Peyer's patch (tissue), 4 donors: ENCODE results near the gene ANAPC4. TPM values are rescaled to one million over a fixed set of nuclear protein-coding genes. Genes with fewer than 3 reads are reported as not detected.

Source experiments
- DNase-seq, 3 donors: peaks; one replicate each; pipeline ENCODE4 v3.0.0-alpha.2; 2017 to 2019
- H3K27ac ChIP-seq, 4 donors: fragments of 200-600 bp; sonication (generic); one replicate each; pipeline ENCODE4 v1.5.1; 2016 to 2019
- H3K27me3 ChIP-seq, 2 donors: fragments of 200-600 bp; sonication (generic); one replicate each; pipeline ENCODE4 v1.5.1; 2019
- H3K36me3 ChIP-seq, 3 donors: fragments of 200-600 bp; sonication (generic); one replicate each; pipeline ENCODE4 v1.5.1; 2016 to 2019
- H3K4me1 ChIP-seq, 4 donors: fragments of 200-600 bp; sonication (generic); one replicate each; pipeline ENCODE4 v1.5.1; 2016 to 2019
- H3K4me3 ChIP-seq, 4 donors: fragments of 200-600 bp; sonication (generic); 1 replicate in 3 of 4; 2 replicates in 1 of 4; pipeline ENCODE4 v1.5.1; 2016 to 2019; ENCODE audit warnings: mild to moderate bottlenecking in 1 of 4
- H3K9me3 ChIP-seq, 4 donors: fragments of 200-600 bp; sonication (generic); one replicate each; pipeline ENCODE4 v1.5.1; 2016 to 2019; ENCODE audit warnings: mild to moderate bottlenecking in 1 of 4
- POLR2A ChIP-seq, 2 donors: fragments of 450-650 bp; IDR thresholded peaks; one replicate each; pipeline ENCODE4 v1.5.1; 2017; ENCODE audit warnings: antibody characterized with exemption in 2 of 2, mild to moderate bottlenecking in 2 of 2, moderate library complexity in 2 of 2
- total RNA-seq, 4 donors: library from RNA; depleted of rRNA; stranded (reverse); fragments of >200 nt; gene quantifications; one replicate each; pipeline ENCODE4 v1.1.0, GENCODE V29; 2016
- TF ChIP-seq, protein P1 (sequence below), 6 experiments: fragments of 450-650 bp in 4 of 6; fragments of 200-600 bp in 2 of 6; sonication (generic) in 1 of 6; IDR thresholded peaks; one replicate each; pipeline ENCODE4 v1.5.1; 2017 to 2019; ENCODE audit warnings: antibody characterized with exemption in 6 of 6, mild to moderate bottlenecking in 3 of 6, moderate library complexity in 1 of 6

ANAPC4 gene
- total RNA-seq, 4 donors from 2014 or later: 23.5 to 69.3 (median 39.7) TPM

DNA sequence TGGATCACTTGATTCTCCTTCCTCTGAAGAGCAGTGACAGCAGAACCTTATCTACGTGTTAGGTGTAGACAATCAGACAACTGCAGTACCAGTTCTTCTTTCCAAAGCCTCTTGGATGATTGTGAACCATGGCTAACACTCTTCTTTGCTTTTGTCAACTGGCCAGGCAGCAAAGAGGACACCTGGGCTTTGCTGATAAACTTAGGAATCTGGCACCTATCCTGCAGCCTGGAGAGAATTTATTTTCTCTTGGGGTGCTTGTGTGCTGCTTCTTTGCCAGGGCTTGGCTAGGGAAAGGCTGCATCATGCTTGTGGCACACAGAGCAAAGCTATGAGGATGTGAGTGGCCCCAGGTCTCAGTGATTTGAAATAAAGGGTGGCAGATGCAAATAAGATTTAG lies 77.4 kb downstream of the ANAPC4 start:
- Histone ChIP-seq H3K9me3 (no peaks in the 10 kb centered on the region), H3K36me3 (no peaks in the 10 kb centered on the region), H3K4me3 (no peak overlapping the region), H3K27ac (no peak overlapping the region), H3K27me3 (no peaks in the 10 kb centered on the region), H3K4me1 (no peaks in the 10 kb centered on the region)
- DNase-seq: no peak
- TF ChIP-seq POLR2A (IDR thresholded peaks at IDR 0.05): no peak

DNA sequence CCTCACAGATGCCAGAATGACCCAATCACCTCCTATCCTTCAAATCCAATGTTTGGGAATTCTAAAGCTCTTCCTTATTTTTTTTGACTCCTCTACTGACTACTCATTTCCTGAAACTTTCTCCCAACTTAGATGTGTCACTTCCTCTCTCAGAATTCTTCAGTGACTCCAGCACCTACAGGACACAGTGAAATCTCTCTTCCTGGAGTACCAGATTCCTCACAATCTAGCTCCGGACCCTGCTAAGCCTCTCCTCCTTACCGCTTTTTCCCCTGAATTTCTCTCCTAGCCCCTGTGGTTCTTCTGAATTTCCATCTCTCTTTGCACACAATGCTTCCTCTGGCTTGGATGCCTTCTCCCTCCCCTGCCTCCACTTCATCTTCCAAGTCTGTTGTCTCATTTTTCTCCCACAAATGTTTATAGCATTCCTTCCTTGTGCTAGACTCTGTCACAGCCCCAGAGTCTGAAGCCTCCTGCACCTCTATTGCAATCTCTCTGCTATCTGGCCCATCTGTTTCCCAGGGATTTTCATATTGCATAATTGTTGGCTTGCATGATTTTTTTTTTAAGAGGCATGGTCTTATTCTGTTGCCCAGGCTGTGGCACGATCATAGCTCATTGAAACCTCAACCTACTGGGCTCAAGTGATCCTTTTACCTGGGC lies 80.1 kb downstream of the ANAPC4 start:
- no peaks in the 10 kb centered on the region for H3K27me3 ChIP-seq
- H3K4me3 ChIP-seq: no peak overlapping the region
- H3K9me3 ChIP-seq: no peaks in the 10 kb centered on the region
- H3K4me1 ChIP-seq: no peaks in the 10 kb centered on the region
- DNase-seq: no peak
- TF ChIP-seq, protein P1, sequence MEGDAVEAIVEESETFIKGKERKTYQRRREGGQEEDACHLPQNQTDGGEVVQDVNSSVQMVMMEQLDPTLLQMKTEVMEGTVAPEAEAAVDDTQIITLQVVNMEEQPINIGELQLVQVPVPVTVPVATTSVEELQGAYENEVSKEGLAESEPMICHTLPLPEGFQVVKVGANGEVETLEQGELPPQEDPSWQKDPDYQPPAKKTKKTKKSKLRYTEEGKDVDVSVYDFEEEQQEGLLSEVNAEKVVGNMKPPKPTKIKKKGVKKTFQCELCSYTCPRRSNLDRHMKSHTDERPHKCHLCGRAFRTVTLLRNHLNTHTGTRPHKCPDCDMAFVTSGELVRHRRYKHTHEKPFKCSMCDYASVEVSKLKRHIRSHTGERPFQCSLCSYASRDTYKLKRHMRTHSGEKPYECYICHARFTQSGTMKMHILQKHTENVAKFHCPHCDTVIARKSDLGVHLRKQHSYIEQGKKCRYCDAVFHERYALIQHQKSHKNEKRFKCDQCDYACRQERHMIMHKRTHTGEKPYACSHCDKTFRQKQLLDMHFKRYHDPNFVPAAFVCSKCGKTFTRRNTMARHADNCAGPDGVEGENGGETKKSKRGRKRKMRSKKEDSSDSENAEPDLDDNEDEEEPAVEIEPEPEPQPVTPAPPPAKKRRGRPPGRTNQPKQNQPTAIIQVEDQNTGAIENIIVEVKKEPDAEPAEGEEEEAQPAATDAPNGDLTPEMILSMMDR (IDR thresholded peaks at IDR 0.05): no peak
- no peak for TF ChIP-seq POLR2A (IDR thresholded peaks at IDR 0.05)
- no peaks in the 10 kb centered on the region for H3K36me3 ChIP-seq
- no peak overlapping the region for H3K27ac ChIP-seq

DNA sequence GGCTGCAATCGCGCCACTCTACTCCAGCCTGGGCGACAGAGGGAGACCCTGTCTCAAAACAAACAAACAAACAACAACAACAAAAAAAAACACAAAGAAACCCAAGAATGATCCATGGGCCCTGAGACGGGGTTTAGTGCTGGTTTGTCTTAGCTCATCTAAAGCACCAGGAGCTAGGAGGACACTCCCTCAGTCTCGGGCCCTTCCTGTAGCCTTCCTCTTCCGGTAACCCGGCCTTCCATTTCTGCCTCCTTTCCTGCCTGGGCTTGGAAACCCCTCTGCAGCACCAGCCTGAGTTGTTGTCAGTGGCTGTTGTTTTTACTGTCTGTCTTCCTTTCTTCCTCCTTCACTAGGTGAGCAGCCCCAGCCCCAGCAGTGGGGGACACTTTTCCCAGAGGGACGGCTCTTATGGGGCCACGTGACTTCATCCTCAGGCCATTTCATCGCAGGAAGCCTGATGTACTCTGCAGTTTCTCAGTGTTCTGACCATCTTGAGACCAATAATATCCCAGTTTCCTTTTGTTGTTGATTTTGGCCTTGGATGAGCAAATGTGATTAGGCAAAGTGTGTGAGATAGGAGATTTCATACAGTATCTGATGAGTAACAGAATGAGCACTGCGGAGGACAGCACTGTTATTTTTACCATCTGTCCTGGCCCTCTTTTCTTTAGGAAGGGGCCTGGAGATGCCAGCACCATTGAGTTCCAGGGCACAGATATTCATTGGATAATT lies 90.1 kb downstream of the ANAPC4 start:
- H3K4me3 ChIP-seq: no peak overlapping the region
- H3K27me3 ChIP-seq: no peaks in the 10 kb centered on the region
- no peaks in the 10 kb centered on the region for H3K4me1 ChIP-seq
- H3K9me3 ChIP-seq: no peaks in the 10 kb centered on the region
- no peak for DNase-seq
- no peaks in the 10 kb centered on the region for H3K36me3 ChIP-seq
- TF ChIP-seq, protein P1 (IDR thresholded peaks at IDR 0.05): no peak
- TF ChIP-seq POLR2A (IDR thresholded peaks at IDR 0.05): no peak
- H3K27ac ChIP-seq: no peak overlapping the region

DNA sequence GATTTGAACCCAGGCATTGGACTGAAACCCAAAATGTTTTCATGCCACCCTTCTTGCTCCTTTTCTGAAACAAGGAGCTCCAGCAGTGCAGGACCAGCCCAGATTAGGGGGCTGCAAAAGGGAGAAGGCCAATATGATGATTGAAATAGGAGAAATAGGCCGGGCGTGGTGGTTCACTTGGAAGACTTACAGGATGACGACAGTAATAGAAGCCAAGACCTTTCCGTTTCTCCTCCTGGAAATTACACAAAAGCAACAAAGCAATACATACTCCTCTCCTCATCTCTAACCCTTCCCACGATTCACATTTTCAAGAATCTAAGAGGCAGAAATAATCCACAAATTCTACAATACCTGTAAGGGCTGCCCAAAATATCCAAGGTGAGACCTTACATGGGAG lies 90.8 kb downstream of the ANAPC4 start:
- H3K27me3 ChIP-seq: no peaks in the 10 kb centered on the region
- no peak overlapping the region for H3K27ac ChIP-seq
- TF ChIP-seq POLR2A (IDR thresholded peaks at IDR 0.05): no peak
- TF ChIP-seq, protein P1 (IDR thresholded peaks at IDR 0.05): no peak
- no peak for DNase-seq
- H3K36me3 ChIP-seq: no peaks in the 10 kb centered on the region
- no peak overlapping the region for H3K4me3 ChIP-seq
- no peaks in the 10 kb centered on the region for H3K4me1 ChIP-seq
- no peaks in the 10 kb centered on the region for H3K9me3 ChIP-seq

Other genes starting within 250 kb of the ANAPC4 start
- gene SEPSECS, start 216.8 kb upstream of the ANAPC4 start, total RNA-seq: 10 to 100 TPM in 3 of 4 donors, 1 to 10 TPM in 1; 5.0 to 25.9 (median 23.6) TPM
- 10 to 100 TPM; 16.5 to 68.0 (median 36.3) TPM for gene PI4K2B, start 143.2 kb upstream of the ANAPC4 start, total RNA-seq
- gene ZCCHC4, start 64.5 kb upstream of the ANAPC4 start, total RNA-seq: 10 to 100 TPM; 14.7 to 55.3 (median 19.8) TPM